Neuron (in vitro differentiated cells): ENCODE measurements around the gene EIF4E1B.
"Not testable (repeated sequence)": the region's sequence is repeated elsewhere in the genome, so short reads cannot be mapped to it uniquely, and the experiment has no call there.

Experiments used
- H2AFZ ChIP-seq: one replicate; pipeline ENCODE4 v1.6.1; 2013; ENCODE audit warnings: low read depth, mild to moderate bottlenecking, inconsistent platforms, low read length, moderate library complexity
- H3K27me3 ChIP-seq: one replicate; pipeline ENCODE4 v1.6.1; 2013; ENCODE audit warnings: low read length; ENCODE audit not compliant: insufficient read depth
- H3K36me3 ChIP-seq: one replicate; pipeline ENCODE4 v1.6.1; 2013; ENCODE audit warnings: low read length; ENCODE audit not compliant: insufficient read depth
- H3K4me1 ChIP-seq: one replicate; pipeline ENCODE4 v1.6.1; 2013; ENCODE audit warnings: low read length; ENCODE audit not compliant: insufficient read depth
- H3K4me3 ChIP-seq: 2 replicates; pipeline ENCODE4 v1.5.1; 2013; ENCODE audit warnings: mild to moderate bottlenecking, low read length, moderate library complexity
- H3K9me3 ChIP-seq: one replicate; pipeline ENCODE4 v1.6.1; 2013; ENCODE audit warnings: low read length

The EIF4E1B gene

DNA sequence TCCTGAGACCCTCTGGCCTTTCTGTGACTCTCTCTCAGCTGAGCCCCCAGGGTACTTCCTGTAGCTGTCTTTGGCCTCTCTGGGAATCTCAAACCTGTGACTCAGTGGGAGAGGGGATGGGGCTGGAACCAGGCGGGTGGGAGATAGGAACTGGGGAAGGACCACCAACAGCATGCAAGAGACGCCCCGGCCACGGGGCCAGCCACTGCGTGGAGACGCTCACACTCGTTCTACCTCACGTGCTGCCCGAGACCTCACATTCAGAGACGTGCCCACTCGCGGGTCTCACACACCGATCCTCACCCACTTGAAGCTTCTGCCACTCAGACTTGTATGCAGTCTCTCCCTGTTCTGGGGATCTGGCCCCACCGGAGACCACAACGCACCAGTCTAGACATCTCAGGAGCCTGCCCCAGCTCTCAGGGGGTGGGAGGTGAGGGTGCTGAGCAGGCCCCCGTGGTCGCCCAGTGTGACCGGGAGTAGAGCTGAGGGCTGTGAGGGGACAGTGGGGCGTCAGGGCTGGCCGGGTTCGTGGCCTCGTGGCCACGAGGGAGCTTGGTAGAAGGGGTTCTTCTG is 34.3 kb upstream of the EIF4E1B start:
- H3K36me3 ChIP-seq, result peaks cover 50% of the 10 kb centered on the region

DNA sequence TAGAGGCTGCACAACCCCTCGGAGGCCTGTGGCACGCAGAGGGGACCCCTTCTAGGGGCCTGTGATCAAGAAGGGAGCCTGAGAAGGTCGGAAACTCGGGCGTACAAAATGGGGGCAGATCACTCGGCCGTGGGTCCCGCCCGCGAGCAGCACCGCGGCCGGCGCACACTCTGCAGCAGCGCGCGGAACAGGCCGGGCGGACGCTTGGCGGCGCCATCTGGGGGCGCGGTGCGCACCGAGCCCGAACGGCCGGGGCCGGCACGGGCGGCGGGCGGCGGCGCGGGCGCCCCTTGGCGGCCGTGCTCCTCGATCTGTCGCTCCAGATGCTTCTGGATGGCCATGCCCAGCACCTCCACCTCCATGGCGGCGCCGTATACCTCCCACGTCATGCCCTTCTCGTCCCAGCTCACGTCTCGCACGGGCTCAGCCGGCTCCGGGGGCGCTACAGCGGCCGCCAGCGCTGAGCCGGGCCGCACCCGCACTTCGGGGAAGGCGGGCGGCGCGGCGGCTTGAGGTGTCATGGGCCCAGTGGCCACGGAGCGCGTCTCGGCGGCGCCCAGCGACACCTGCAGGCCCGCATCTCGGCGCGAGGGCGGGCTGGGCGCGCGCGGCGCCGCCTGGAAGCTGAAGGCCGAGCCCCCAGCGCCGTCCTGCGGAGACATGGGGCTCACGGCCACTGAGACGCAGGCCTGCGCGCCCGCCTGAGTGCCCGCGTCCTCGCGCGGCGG is 33.6 kb upstream of the EIF4E1B start:
- H3K4me1 ChIP-seq, result no peaks in the 10 kb centered on the region
- no peak overlapping the region for H3K4me3 ChIP-seq
- H3K9me3 ChIP-seq, result peaks cover 16% of the 10 kb centered on the region
- no peaks in the 10 kb centered on the region for H3K27me3 ChIP-seq
- no peak overlapping the region for H2AFZ ChIP-seq
- H3K36me3 ChIP-seq, result peaks cover 53% of the 10 kb centered on the region

More for the DNA sequence above, 34.3 kb upstream of the EIF4E1B start:
- Histone ChIP-seq H2AFZ (no peak overlapping the region), H3K9me3 (peaks cover 19% of the 10 kb centered on the region), H3K27me3 (no peaks in the 10 kb centered on the region), H3K4me1 (no peaks in the 10 kb centered on the region), H3K4me3 (no peak overlapping the region)

DNA sequence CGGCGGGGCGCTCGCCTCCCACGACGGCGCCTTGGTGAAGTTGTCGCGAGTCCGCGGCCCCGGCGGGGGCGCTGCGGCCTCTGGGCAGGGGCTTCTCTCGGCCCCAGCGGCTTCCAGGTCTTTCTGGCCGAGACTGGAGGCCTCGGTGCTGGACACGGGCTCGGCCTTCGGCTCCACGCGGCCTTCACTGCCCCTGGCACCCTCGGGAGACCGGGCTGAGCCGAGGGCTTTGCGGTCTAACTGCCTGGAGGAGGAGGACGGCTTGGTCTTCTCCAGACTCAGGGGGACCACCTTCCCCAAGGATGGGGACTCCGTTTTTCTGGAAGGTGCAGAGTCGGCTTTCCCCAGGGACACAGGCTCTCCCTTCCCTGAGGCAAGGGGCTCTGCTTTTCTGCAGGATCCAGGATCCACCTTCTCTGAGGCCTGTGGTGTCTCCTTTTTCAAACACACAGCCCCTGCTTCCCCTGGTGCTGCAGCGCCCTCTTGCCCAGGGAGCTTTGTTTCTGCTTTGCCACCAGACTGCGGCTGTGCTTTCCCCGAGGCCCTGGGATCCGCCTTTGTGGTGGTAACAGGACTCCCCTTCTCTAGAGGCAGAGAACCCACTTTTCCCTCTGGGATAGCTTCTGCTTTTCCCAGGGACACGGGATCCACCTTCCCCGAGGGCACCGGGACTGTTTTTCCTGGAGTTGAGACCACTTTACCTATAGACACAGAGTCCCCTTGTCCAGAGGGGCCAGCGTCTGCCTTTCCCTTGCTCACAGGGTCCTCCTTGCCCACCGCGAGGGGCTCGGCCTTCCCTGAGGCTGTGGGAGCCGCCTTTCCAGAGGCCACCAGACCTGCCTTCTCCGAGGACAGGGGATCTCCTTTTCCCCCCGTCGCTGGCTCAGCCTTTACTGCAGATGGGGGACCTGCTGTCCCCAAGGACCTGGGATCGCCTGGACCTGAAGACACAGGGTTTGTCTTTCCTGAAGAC is 32.8 kb upstream of the EIF4E1B start:
- H3K36me3 ChIP-seq, result peaks cover 44% of the 10 kb centered on the region
- H3K4me1 ChIP-seq, result no peaks in the 10 kb centered on the region
- H3K27me3 ChIP-seq, result no peaks in the 10 kb centered on the region
- peaks cover 7% of the 10 kb centered on the region for H3K9me3 ChIP-seq
- no peak overlapping the region for H3K4me3 ChIP-seq
- no peak overlapping the region for H2AFZ ChIP-seq

GRCh38 chr5:176599749-176600430 is 30.6 kb upstream of the EIF4E1B start:
- H3K36me3 ChIP-seq, result peaks cover 40% of the 10 kb centered on the region
- not testable (repeated sequence) for H3K4me1 ChIP-seq

DNA sequence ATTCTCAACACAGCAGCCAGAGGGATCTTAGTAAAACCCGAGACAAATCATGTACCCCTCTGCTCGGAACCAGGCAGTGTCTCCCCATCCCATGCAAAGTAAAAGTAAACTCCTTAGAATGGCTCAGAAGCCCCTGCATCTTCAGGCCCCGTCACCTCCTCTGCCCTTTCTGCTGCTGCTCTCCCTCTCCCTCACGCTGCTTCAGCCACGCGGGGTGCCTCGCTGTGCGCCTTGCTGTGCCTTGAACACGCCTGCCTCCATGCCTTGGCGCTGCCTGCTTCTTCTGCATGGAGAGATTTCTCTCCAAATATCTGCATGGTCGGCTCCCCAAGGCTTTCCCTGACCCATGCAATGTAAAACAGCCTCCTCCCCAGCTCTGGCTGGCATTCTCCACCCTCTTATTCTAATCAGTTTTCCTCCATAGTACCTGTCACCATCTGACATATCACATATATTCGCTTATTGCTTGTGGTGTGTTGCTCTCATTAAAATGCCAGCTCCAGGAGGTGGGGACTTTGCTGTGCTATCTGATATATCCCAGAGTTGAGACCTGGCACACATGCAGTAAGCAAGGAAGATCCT is 28.5 kb upstream of the EIF4E1B start:
- H2AFZ ChIP-seq, result no peak overlapping the region
- peaks cover 9% of the 10 kb centered on the region for H3K4me1 ChIP-seq
- H3K27me3 ChIP-seq, result no peaks in the 10 kb centered on the region
- no peak overlapping the region for H3K4me3 ChIP-seq
- H3K9me3 ChIP-seq, result peaks cover 6% of the 10 kb centered on the region
- peaks cover 35% of the 10 kb centered on the region for H3K36me3 ChIP-seq

More at GRCh38 chr5:176599749-176600430, 30.6 kb upstream of the EIF4E1B start:
- not testable (repeated sequence) for H3K4me3 ChIP-seq, H3K27me3 ChIP-seq, H3K9me3 ChIP-seq, H2AFZ ChIP-seq

DNA sequence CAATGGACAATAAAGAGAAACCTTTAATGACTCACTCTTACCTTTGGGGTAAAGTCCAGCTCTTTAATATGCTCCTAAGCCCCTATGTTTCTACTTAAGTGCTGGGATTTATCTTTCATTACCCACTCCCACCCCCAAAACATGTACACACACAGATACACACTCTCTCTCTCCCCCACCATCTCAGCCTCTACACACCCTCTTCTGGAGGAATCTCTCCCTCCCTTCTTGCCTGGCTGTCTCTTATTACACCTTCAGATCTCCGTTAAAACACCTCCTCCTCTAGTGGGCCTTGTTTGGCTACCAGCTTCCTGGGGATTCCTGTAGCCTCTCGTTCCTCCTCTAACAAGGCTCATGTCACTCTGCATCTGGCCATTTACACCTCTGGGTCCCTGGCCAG is 27.4 kb upstream of the EIF4E1B start:
- peaks cover 1% of the 10 kb centered on the region for H3K9me3 ChIP-seq
- H3K4me3 ChIP-seq, result no peak overlapping the region
- H3K4me1 ChIP-seq, result peaks cover 9% of the 10 kb centered on the region
- H3K27me3 ChIP-seq, result no peaks in the 10 kb centered on the region
- peaks cover 27% of the 10 kb centered on the region for H3K36me3 ChIP-seq
- no peak overlapping the region for H2AFZ ChIP-seq

GRCh38 chr5:176606032-176606431 is 24.4 kb upstream of the EIF4E1B start:
- Histone ChIP-seq H2AFZ (no peak overlapping the region), H3K9me3 (no peaks in the 10 kb centered on the region), H3K36me3 (peaks cover 6% of the 10 kb centered on the region), H3K4me3 (no peak overlapping the region), H3K4me1 (peaks cover 22% of the 10 kb centered on the region), H3K27me3 (no peaks in the 10 kb centered on the region)

DNA sequence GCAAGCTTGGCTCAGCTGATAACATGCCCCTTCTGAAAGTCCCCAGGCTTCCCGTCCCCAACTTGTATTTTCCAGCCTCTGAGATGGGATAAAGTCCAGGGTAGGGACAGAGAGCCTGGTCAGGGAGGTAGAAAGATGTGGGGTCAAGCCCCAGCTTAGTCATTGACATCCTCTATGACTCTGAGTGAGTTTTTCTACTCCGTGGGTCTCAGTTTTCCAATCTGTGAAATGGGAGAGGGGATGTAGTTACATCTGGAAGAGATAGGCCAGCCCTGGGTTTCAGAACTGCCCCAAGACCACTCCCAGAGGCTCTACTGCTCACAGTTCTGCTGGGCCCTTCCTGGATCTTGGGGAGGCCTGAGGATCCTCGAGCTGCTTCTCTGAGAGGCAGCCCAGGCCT is 23.6 kb upstream of the EIF4E1B start:
- Histone ChIP-seq H2AFZ (no peak overlapping the region), H3K4me1 (peaks cover 22% of the 10 kb centered on the region), H3K4me3 (no peak overlapping the region), H3K9me3 (no peaks in the 10 kb centered on the region), H3K27me3 (no peaks in the 10 kb centered on the region), H3K36me3 (peaks cover 2% of the 10 kb centered on the region)

DNA sequence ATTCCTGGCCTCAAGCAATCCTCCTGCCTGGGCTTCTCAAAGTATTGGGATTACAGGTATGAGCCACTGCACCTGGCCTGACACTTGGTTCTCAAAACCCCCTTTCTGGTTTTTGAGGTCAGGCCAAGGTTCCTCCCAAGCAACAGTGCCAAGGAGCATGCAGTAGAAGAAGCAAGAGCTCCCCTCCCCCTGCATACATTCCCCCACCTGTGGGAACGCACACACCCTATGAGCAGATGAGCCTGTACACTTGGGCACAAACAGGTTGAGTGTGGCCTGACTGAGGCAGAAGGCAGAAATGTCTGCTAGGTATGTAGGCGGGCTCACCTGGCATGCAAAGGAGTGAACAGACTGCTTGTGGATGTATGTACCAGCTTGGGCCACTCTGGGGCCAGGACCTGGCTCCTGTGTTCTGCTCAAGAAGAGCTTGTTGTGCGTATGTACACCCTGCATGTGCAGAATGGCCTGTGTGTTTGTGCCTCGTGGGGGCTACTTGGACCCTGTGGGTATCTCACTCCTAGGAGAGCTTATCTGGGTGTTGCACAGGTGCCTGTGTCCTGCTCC is 22.3 kb upstream of the EIF4E1B start:
- Histone ChIP-seq H3K4me3 (peak overlapping the region; percentile 65), H3K9me3 (no peaks in the 10 kb centered on the region), H3K4me1 (peaks cover 26% of the 10 kb centered on the region), H3K27me3 (no peaks in the 10 kb centered on the region), H2AFZ (no peak overlapping the region), H3K36me3 (peaks cover 2% of the 10 kb centered on the region)

DNA sequence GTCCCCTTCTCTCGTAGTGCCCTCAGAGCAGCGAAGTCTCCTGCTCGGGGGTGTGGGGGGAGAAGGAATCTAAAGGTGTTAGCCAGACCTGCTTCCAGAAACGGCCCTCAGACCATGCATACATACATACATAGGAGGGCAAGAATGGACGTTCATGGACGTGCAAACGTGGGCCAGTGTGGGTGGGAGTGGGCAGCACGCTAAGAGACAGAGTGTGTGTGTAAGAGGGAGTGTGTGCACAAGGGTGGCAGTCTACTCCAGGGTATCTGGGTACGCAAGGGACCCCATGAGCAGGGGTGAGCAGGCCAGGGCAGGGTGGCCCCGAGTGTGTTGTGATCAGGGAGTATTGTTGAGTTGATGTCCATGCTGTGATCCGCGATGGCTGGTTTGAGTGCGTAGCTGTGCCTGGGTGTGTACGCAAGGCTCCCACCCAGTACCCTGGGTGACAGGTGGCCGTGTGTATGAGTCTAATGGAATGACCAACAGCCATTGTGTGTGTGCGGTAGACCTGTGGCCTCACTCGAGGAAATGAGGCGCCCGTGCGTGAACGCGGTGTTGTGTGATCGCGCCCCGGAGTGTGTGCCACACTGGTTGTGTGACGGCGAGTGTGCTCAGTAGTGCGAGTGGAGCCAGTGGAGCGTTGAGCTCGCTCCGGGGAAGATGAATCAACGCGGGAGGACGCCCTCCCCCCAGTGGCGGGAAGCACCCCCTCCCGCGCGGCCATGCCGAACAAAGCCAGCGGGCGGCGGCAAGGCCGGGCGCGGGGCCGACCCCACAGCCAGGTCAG is 21.3 kb upstream of the EIF4E1B start:
- Histone ChIP-seq H3K36me3 (peaks cover 2% of the 10 kb centered on the region), H3K9me3 (no peaks in the 10 kb centered on the region), H3K4me1 (peaks cover 35% of the 10 kb centered on the region), H3K27me3 (no peaks in the 10 kb centered on the region), H3K4me3 (peak overlapping the region; percentile 65), H2AFZ (peak overlapping the region; percentile 11)

DNA sequence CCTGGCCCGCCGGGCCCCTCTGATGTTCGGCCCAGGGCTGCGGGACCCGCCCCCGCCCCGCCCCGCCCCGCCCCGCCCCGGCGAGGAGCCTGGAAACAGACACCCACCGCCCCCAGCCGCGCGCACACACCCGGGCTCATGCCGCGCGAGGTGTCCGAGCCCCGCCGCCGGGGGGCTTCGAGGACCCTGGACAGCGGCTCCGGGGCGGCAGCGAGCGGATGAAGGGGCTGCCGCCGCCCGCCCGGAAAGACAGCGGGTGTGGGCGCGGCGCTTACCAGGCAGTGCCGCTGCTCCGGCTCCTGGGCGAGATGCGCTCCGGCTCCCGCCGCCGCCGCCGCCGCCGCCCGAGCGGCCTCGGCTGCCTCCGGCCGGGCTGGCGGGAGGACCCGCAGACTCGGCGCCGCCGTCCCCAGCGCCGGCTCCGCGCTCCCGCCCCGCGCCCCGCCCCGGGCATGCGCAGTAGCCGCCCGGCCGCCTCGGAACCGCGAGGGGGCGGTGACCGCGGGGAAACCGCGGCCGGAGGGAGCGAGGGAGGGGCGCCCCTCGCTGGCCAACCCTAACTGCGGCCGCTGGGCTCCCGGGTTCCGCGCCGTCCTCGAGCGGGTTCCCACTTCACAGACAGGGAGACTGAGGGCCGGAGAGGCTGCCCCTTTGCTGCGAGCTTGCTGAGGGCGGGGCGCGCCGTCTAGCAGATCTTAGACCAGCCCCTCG is 20.6 kb upstream of the EIF4E1B start, which contains the start of gene GPRIN1:
GPRIN1 (minus strand) TSS at position 433 of the 711 bp plus-strand sequence. CDS start 10,322 bp downstream, outside the sequence.
- Histone ChIP-seq H3K36me3 (peaks cover 2% of the 10 kb centered on the region), H3K4me1 (peaks cover 38% of the 10 kb centered on the region), H3K9me3 (no peaks in the 10 kb centered on the region), H2AFZ (peak within 1 kb of the TSS; percentile 11), H3K27me3 (no peaks in the 10 kb centered on the region), H3K4me3 (peak within 1 kb of the TSS; percentile 65)
